CD4-positive, alpha-beta T cell (primary cell): Measurements from ENCODE around the gene SLC13A1. TPM values are rescaled to one million over a fixed set of nuclear protein-coding genes. Genes with fewer than 3 reads are reported as not detected.

Source experiments
- ATAC-seq: fragments of 200-7000 bp; cut with Tn5 transposase; one replicate; pipeline ENCODE4 v1.10.0; 2022; ENCODE audit warnings: mild to moderate bottlenecking; ENCODE audit not compliant: poor library complexity
- CTCF ChIA-PET: fragments of 350-600 bp; sonication (Branson Sonifier 250); formaldehyde crosslinking; loops from one replicate; lab custom pipeline; 2021; ENCODE audit warnings: antibody characterized with exemption, inconsistent platforms; lab: Charles Lee
- POLR2A ChIA-PET: fragments of 350-600 bp; sonication (Branson Sonifier 250); formaldehyde crosslinking; loops from one replicate; lab custom pipeline; 2021; ENCODE audit warnings: antibody characterized with exemption, inconsistent platforms; lab: Charles Lee
- DNase-seq, 14 experiments: peaks; one replicate each; pipeline ENCODE4 v3.0.0-alpha.2; 2013 to 2020; ENCODE audit warnings: mixed read lengths in 2 of 14
- H3K27ac ChIP-seq, 2 donors: one replicate each; pipeline versions ENCODE4 v1.5.1 to v1.7.0; 2013; ENCODE audit warnings: low read length in 2 of 2, low read depth in 1 of 2, mild to moderate bottlenecking in 1 of 2
- H3K27me3 ChIP-seq, 2 experiments: 1 replicate in 1 of 2; 2 replicates in 1 of 2; pipeline versions ENCODE4 v1.6.1 to v1.7.0; 2013; ENCODE audit warnings: low read length in 2 of 2, control low read depth in 1 of 2, mild to moderate bottlenecking in 1 of 2, moderate library complexity in 1 of 2; ENCODE audit not compliant: insufficient read depth in 2 of 2, control insufficient read depth in 1 of 2
- H3K36me3 ChIP-seq: one replicate; pipeline ENCODE4 v1.6.1; 2013; ENCODE audit warnings: low read length, control low read depth; ENCODE audit not compliant: insufficient read depth
- H3K4me1 ChIP-seq: one replicate; pipeline ENCODE4 v1.6.1; 2013; ENCODE audit warnings: low read length, control low read depth; ENCODE audit not compliant: insufficient read depth
- H3K4me3 ChIP-seq: one replicate; pipeline ENCODE4 v1.5.1; 2013; ENCODE audit warnings: mild to moderate bottlenecking, low read length, moderate library complexity
- H3K9me3 ChIP-seq, 2 experiments: 1 replicate in 1 of 2; 2 replicates in 1 of 2; pipeline versions ENCODE4 v1.6.1 to v1.7.0; 2013; ENCODE audit warnings: low read length in 2 of 2, mild to moderate bottlenecking in 2 of 2, control low read depth in 1 of 2, moderate library complexity in 1 of 2; ENCODE audit not compliant: control insufficient read depth in 1 of 2, insufficient read depth in 1 of 2
- H3K27ac Mint-ChIP-seq: one replicate; pipeline ENCODE4 v1.8.0; 2020; ENCODE audit warnings: mixed read lengths
- H3K27me3 Mint-ChIP-seq: one replicate; pipeline ENCODE4 v1.8.0; 2021; ENCODE audit warnings: mixed read lengths
- H3K36me3 Mint-ChIP-seq: one replicate; pipeline ENCODE4 v1.8.0; 2021; ENCODE audit warnings: low read depth, mixed read lengths
- H3K4me1 Mint-ChIP-seq: one replicate; pipeline ENCODE4 v1.8.0; 2021; ENCODE audit warnings: low read depth, mixed read lengths
- H3K4me3 Mint-ChIP-seq: one replicate; pipeline ENCODE4 v1.8.0; 2020; ENCODE audit warnings: mild to moderate bottlenecking, mixed read lengths
- H3K9me3 Mint-ChIP-seq: one replicate; pipeline ENCODE4 v1.8.0; 2020; ENCODE audit warnings: mixed read lengths
- intact Hi-C, 2 experiments: fragments of 100-400 bp; cut with DNase I in 1 of 2; cut with micrococcal nuclease in 1 of 2; formaldehyde crosslinking; loops; one replicate each; pipeline versions ENCODE4 v1.15.1 to v1.9.0; 2023 to 2025; cut with DNase I, micrococcal nuclease
- total RNA-seq, 174 experiments: library from RNA in 2 of 174; stranded (reverse) in 2 of 174; gene quantifications; one replicate each; pipeline ENCODE4 v1.2.3 and lab custom pipeline; 2021 to 2026
- TF ChIP-seq, protein P1 (sequence below): fragments of 200-600 bp; IDR thresholded peaks from one replicate; pipeline ENCODE4 v1.8.0; 2022; ENCODE audit warnings: antibody characterized with exemption, mild to moderate bottlenecking

The SLC13A1 gene
- total RNA-seq, 2 experiments from 2014 or later, result not detected

- Mint-ChIP-seq H3K4me1 (no peaks in the 10 kb centered on the region), H3K36me3 (no peaks in the 10 kb centered on the region), H3K9me3 (no peaks in the 10 kb centered on the region), H3K27ac (no peak overlapping the region), H3K27me3 (no peaks in the 10 kb centered on the region), H3K4me3 (no peak overlapping the region)
- ChIA-PET POLR2A (no interaction called here), CTCF (no interaction called here)
- H3K9me3 ChIP-seq, result no peaks in the 10 kb centered on the region
- intact Hi-C loops, result no loop called here
- H3K4me3 ChIP-seq, result no peak overlapping the region
- H3K27me3 ChIP-seq, result no peaks in the 10 kb centered on the region
- TF ChIP-seq, protein P1, sequence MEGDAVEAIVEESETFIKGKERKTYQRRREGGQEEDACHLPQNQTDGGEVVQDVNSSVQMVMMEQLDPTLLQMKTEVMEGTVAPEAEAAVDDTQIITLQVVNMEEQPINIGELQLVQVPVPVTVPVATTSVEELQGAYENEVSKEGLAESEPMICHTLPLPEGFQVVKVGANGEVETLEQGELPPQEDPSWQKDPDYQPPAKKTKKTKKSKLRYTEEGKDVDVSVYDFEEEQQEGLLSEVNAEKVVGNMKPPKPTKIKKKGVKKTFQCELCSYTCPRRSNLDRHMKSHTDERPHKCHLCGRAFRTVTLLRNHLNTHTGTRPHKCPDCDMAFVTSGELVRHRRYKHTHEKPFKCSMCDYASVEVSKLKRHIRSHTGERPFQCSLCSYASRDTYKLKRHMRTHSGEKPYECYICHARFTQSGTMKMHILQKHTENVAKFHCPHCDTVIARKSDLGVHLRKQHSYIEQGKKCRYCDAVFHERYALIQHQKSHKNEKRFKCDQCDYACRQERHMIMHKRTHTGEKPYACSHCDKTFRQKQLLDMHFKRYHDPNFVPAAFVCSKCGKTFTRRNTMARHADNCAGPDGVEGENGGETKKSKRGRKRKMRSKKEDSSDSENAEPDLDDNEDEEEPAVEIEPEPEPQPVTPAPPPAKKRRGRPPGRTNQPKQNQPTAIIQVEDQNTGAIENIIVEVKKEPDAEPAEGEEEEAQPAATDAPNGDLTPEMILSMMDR, result no peak
- DNase-seq, result no peak
- no peak for ATAC-seq
- H3K27ac ChIP-seq, result no peak overlapping the region
- H3K36me3 ChIP-seq, result no peaks in the 10 kb centered on the region
- no peaks in the 10 kb centered on the region for H3K4me1 ChIP-seq
These were observed 809 bp downstream of the SLC13A1 start for GRCh38 chr7:123198668-123199652.

GRCh38 chr7:123198111-123198510 lies 1.7 kb downstream of the SLC13A1 start:
- no peaks in the 10 kb centered on the region for H3K36me3 Mint-ChIP-seq
- H3K27ac Mint-ChIP-seq, result no peak overlapping the region
- H3K36me3 ChIP-seq, result no peaks in the 10 kb centered on the region
- intact Hi-C loops, result no loop called here
- H3K4me1 Mint-ChIP-seq, result no peaks in the 10 kb centered on the region
- no peak overlapping the region for H3K4me3 Mint-ChIP-seq
- no peak for ATAC-seq
- H3K27ac ChIP-seq, result no peak overlapping the region
- H3K4me1 ChIP-seq, result no peaks in the 10 kb centered on the region
- no peak for DNase-seq
- no peaks in the 10 kb centered on the region for H3K9me3 ChIP-seq
- ChIA-PET POLR2A (no interaction called here), CTCF (no interaction called here)
- no peaks in the 10 kb centered on the region for H3K9me3 Mint-ChIP-seq
- H3K4me3 ChIP-seq, result no peak overlapping the region
- TF ChIP-seq, protein P1, result no peak
- no peaks in the 10 kb centered on the region for H3K27me3 ChIP-seq
- H3K27me3 Mint-ChIP-seq, result no peaks in the 10 kb centered on the region

- intact Hi-C loops, result no loop called here
- H3K27me3 Mint-ChIP-seq, result no peaks in the 10 kb centered on the region
- ATAC-seq, result no peak
- ChIA-PET CTCF (no interaction called here), POLR2A (no interaction called here)
- H3K27ac Mint-ChIP-seq, result no peak overlapping the region
- H3K4me1 Mint-ChIP-seq, result no peaks in the 10 kb centered on the region
- H3K27me3 ChIP-seq, result no peaks in the 10 kb centered on the region
- no peaks in the 10 kb centered on the region for H3K36me3 ChIP-seq
- no peaks in the 10 kb centered on the region for H3K4me1 ChIP-seq
- no peak overlapping the region for H3K4me3 ChIP-seq
- no peaks in the 10 kb centered on the region for H3K36me3 Mint-ChIP-seq
- no peaks in the 10 kb centered on the region for H3K9me3 ChIP-seq
- H3K27ac ChIP-seq, result no peak overlapping the region
- peaks cover 2% of the 10 kb centered on the region for H3K9me3 Mint-ChIP-seq
- TF ChIP-seq, protein P1, result no peak
- DNase-seq, result no peak
- H3K4me3 Mint-ChIP-seq, result no peak overlapping the region
These were observed 6.5 kb downstream of the SLC13A1 start for GRCh38 chr7:123193235-123193634.
